ENCODE results near the gene FZD8. TPM values are rescaled to one million over a fixed set of nuclear protein-coding genes. Genes with fewer than 3 reads are reported as not detected.

The FZD8 gene
- total RNA-seq, 1 donor from 2014 or later, result 6.6 TPM

GRCh38 chr10:35644050-35644950 lies 2.2 kb upstream of the FZD8 start:
- no peak for DNase-seq
- Histone ChIP-seq H3K36me3 (no peaks in the 10 kb centered on the region), H3K4me3 (peak overlapping the region; percentile 88), H3K4me1 (peaks cover 39% of the 10 kb centered on the region), H3K9me3 (replicated peaks) (peaks cover 5% of the 10 kb centered on the region), H3K27ac (replicated peaks) (peak overlapping the region; percentile 99), H3K27me3 (ENCODE audit: low read depth) (no peaks in the 10 kb centered on the region)
- intact Hi-C loops (cut with micrococcal nuclease), result no loop called here
- TF ChIP-seq CTCF (IDR thresholded peaks at IDR 0.05; ENCODE audit: borderline replicate concordance), result no peak

DNA sequence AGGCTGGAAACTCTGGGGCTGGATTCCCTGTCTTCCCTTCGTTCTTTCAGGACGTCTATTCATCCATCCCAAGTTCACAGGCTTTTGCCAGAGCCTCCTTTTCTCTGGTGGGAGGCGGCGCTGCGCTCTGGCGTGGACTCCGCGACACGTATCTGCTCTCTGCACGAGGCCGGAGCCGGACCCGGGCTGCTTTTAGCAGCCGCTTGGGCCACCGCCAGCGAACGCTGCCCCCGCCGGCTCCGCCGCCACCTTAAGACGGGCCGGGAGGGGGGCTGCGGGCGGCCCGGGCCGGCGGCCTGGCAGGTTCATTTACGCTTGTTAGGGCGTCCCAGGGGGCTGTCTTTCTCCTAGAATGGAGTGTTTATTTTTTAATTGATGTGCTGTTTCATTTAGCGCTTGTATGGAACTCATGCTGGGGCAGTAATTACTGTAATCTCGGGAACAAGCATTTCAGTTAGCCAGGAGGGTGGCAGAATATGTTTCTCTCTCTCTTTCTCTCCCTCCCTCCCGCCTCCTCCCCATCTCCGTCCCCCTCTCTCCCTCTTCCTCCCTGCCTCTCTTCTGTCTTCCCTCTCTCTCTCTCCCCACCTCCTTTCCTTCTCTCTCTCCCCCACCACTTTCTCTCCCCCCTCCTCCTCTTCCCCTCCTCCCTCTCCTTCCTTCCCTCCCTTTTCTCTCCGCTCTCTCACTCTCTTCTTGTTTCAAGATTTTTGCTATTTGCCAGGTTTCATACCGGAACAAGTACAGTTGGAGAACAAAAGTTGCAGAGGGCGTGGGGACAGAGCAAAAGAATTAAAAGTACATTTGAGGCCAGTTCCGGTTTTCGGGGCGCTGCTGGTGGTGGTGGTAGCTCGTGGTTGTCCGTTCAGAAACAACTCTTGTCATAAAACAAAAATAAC lies 1.3 kb upstream of the FZD8 start:
- intact Hi-C loops (cut with micrococcal nuclease), result no loop called here
- Histone ChIP-seq H3K27ac (replicated peaks) (peak overlapping the region; percentile 99), H3K4me1 (peaks cover 47% of the 10 kb centered on the region), H3K36me3 (no peaks in the 10 kb centered on the region), H3K4me3 (peak overlapping the region; percentile 88), H3K27me3 (ENCODE audit: low read depth) (no peaks in the 10 kb centered on the region), H3K9me3 (replicated peaks) (peaks cover 5% of the 10 kb centered on the region)
- peak; percentile 81 for DNase-seq
- TF ChIP-seq CTCF (IDR thresholded peaks at IDR 0.05; ENCODE audit: borderline replicate concordance), result peak; percentile 10

DNA sequence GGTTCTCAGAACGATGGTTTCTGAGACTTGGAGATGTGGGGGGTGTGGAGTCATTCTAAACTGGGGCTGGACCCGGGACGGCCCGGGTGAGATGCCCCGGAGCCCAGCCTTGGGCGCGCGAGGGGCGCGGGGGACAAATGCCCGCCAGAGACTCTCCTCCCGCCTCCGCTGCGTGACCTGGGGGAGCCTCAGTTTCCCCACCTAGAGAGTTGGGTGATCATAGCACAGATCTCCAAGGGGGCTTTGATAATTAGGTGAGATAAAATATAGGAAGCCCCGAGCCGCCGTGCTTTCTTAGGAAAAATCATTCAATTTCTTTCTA lies 658 bp upstream of the FZD8 start:
- Histone ChIP-seq H3K9me3 (replicated peaks) (peaks cover 5% of the 10 kb centered on the region), H3K27me3 (ENCODE audit: low read depth) (no peaks in the 10 kb centered on the region), H3K27ac (replicated peaks) (peak overlapping the region; percentile 99), H3K4me1 (peaks cover 54% of the 10 kb centered on the region), H3K4me3 (peak overlapping the region; percentile 88), H3K36me3 (no peaks in the 10 kb centered on the region)
- intact Hi-C loops (cut with micrococcal nuclease), result no loop called here
- DNase-seq, result no peak
- TF ChIP-seq CTCF (IDR thresholded peaks at IDR 0.05; ENCODE audit: borderline replicate concordance), result no peak

DNA sequence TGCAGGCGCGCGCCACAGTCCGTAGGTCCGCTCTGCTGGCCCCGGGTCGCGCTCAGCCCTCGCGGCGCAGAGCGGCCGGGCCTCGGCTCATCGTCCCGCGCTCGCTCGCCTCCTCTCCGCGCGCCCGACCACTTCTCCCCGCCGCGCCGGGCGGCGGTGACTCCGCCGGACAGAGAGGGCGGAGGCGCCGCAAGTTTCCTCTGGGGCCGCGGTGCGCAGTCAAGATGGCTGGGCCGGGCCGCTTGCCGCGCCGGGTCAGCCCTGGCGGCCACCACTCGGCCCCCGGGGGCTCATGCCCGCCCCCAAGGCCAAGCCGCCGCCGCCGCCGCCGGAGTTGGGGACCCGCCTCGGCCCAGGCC lies 441 bp downstream of the FZD8 start:
- Histone ChIP-seq H3K4me1 (peaks cover 63% of the 10 kb centered on the region), H3K36me3 (no peaks in the 10 kb centered on the region), H3K9me3 (replicated peaks) (no peaks in the 10 kb centered on the region), H3K4me3 (peak overlapping the region; percentile 88), H3K27me3 (ENCODE audit: low read depth) (no peaks in the 10 kb centered on the region), H3K27ac (replicated peaks) (peak overlapping the region; percentile 99)
- no peak for DNase-seq
- TF ChIP-seq CTCF (IDR thresholded peaks at IDR 0.05; ENCODE audit: borderline replicate concordance), result no peak
- intact Hi-C loops (cut with micrococcal nuclease), result no loop called here

GRCh38 chr10:35640951-35641675 lies 983 bp downstream of the FZD8 start:
- Histone ChIP-seq H3K27ac (replicated peaks) (peak overlapping the region; percentile 99), H3K27me3 (ENCODE audit: low read depth) (no peaks in the 10 kb centered on the region), H3K36me3 (no peaks in the 10 kb centered on the region), H3K9me3 (replicated peaks) (no peaks in the 10 kb centered on the region), H3K4me3 (peak overlapping the region; percentile 88), H3K4me1 (peaks cover 65% of the 10 kb centered on the region)
- TF ChIP-seq CTCF (IDR thresholded peaks at IDR 0.05; ENCODE audit: borderline replicate concordance), result no peak
- DNase-seq, result peak; percentile 63
- intact Hi-C loops (cut with micrococcal nuclease), result no loop called here

Measured in left ventricle myocardium inferior (tissue), 1 donor.